22Rv1 (cell line): ENCODE data around the gene CREG2.

Source experiments
- CTCF ChIP-seq: fragments of 450-650 bp; IDR thresholded peaks from 2 replicates; pipeline ENCODE4 v1.5.1; 2017; ENCODE audit warnings: mild to moderate bottlenecking
- ZFX ChIP-seq: fragments of 450-650 bp; IDR thresholded peaks from 2 replicates; pipeline ENCODE4 v1.6.1; 2017; ENCODE audit warnings: antibody characterized with exemption, borderline replicate concordance

GRCh38 chr2:101341421-101341820, 45.9 kb downstream of the CREG2 start:
- no peak for TF ChIP-seq CTCF
- TF ChIP-seq ZFX: no peak
